Measurements from ENCODE around the gene TAS1R3. TPM values are rescaled to one million over a fixed set of nuclear protein-coding genes. Genes with fewer than 3 reads are reported as not detected.

Gene TAS1R3
- total RNA-seq, 3 donors from 2014 or later (not counting 1 experiment from before 2014, with no cell fraction given): 0.66 to 1.4 (median 1.3) TPM

- Mint-ChIP-seq H3K27me3 (ENCODE audit: low read depth in 2 of 2) (peaks cover 0 to 3% of the 10 kb centered on the region in 2 donors), H3K27ac (no peak overlapping the region), H3K4me1 (peaks cover 0 to 5% of the 10 kb centered on the region in 2 donors), H3K9me3 (no peaks in the 10 kb centered on the region), H3K4me3 (no peak overlapping the region), H3K36me3 (no peaks in the 10 kb centered on the region)
- intact Hi-C loops (cut with micrococcal nuclease): no loop called here
- DNase-seq (no peak), ATAC-seq (no peak)
- H3K36me3 ChIP-seq (ENCODE audit: control insufficient read depth, insufficient read depth, low read length): no peaks in the 10 kb centered on the region
- H3K27me3 ChIP-seq (ENCODE audit: control insufficient read depth, insufficient read depth, low read length): no peaks in the 10 kb centered on the region
- H3K4me3 ChIP-seq (ENCODE audit: low read length): no peak overlapping the region
- H3K4me1 ChIP-seq (ENCODE audit: control insufficient read depth, insufficient read depth, low read length): peaks cover 3% of the 10 kb centered on the region
- WGBS (ENCODE audit: insufficient coverage): 78% methylated on average over 36 of the region's 37 CpGs
- H3K9me3 ChIP-seq (ENCODE audit: control insufficient read depth, insufficient read depth, low read length): no peaks in the 10 kb centered on the region
- H3K27ac ChIP-seq (ENCODE audit: low read length): no peak overlapping the region
- no peak for TF ChIP-seq CTCF (IDR thresholded peaks at IDR 0.05)
Observed at GRCh38 chr1:1285611-1286311, 45.3 kb upstream of the TAS1R3 start.

- peaks cover 3% of the 10 kb centered on the region for H3K4me1 ChIP-seq (ENCODE audit: control insufficient read depth, insufficient read depth, low read length)
- Mint-ChIP-seq H3K27me3 (ENCODE audit: low read depth in 2 of 2) (peaks cover 0 to 3% of the 10 kb centered on the region in 2 donors), H3K4me3 (no peak overlapping the region), H3K27ac (no peak overlapping the region), H3K4me1 (peaks cover 0 to 5% of the 10 kb centered on the region in 2 donors), H3K36me3 (no peaks in the 10 kb centered on the region), H3K9me3 (no peaks in the 10 kb centered on the region)
- H3K27ac ChIP-seq (ENCODE audit: low read length): no peak overlapping the region
- 74% methylated on average over 49 of the region's 50 CpGs for WGBS (ENCODE audit: insufficient coverage)
- no peak for TF ChIP-seq CTCF (IDR thresholded peaks at IDR 0.05)
- H3K36me3 ChIP-seq (ENCODE audit: control insufficient read depth, insufficient read depth, low read length): no peaks in the 10 kb centered on the region
- H3K27me3 ChIP-seq (ENCODE audit: control insufficient read depth, insufficient read depth, low read length): no peaks in the 10 kb centered on the region
- no peak overlapping the region for H3K4me3 ChIP-seq (ENCODE audit: low read length)
- H3K9me3 ChIP-seq (ENCODE audit: control insufficient read depth, insufficient read depth, low read length): no peaks in the 10 kb centered on the region
- intact Hi-C loops (cut with micrococcal nuclease): no loop called here
- DNase-seq: no peak
- ATAC-seq: no peak
Observed at GRCh38 chr1:1286313-1287261, 44.5 kb upstream of the TAS1R3 start.

- Histone ChIP-seq H3K4me1 (ENCODE audit: control insufficient read depth, insufficient read depth, low read length) (peaks cover 3% of the 10 kb centered on the region), H3K27me3 (ENCODE audit: control insufficient read depth, insufficient read depth, low read length) (no peaks in the 10 kb centered on the region), H3K9me3 (ENCODE audit: control insufficient read depth, insufficient read depth, low read length) (no peaks in the 10 kb centered on the region), H3K4me3 (ENCODE audit: low read length) (no peak overlapping the region), H3K36me3 (ENCODE audit: control insufficient read depth, insufficient read depth, low read length) (no peaks in the 10 kb centered on the region), H3K27ac (ENCODE audit: low read length) (no peak overlapping the region)
- no peak for ATAC-seq
- Mint-ChIP-seq H3K4me3 (no peak overlapping the region), H3K4me1 (peaks cover 0 to 5% of the 10 kb centered on the region in 2 donors), H3K36me3 (no peaks in the 10 kb centered on the region), H3K27me3 (ENCODE audit: low read depth in 2 of 2) (peaks cover 0 to 3% of the 10 kb centered on the region in 2 donors), H3K9me3 (no peaks in the 10 kb centered on the region), H3K27ac (no peak overlapping the region)
- intact Hi-C loops (cut with micrococcal nuclease): no loop called here
- no peak for TF ChIP-seq CTCF (IDR thresholded peaks at IDR 0.05)
- WGBS (ENCODE audit: insufficient coverage): 93% methylated on average over 45 of the region's 46 CpGs
- no peak for DNase-seq
Observed at GRCh38 chr1:1287288-1288110, 43.6 kb upstream of the TAS1R3 start.

Data from natural killer cell (primary cell).